Inferior parietal cortex (tissue), 1 donor: ENCODE measurements around the gene LYAR.

Experiments
- DNase-seq: peaks from one replicate; pipeline ENCODE4 v3.0.0-alpha.2; 2016; ENCODE audit errors: extremely low spot score

LYAR gene

GRCh38 chr4:4316150-4316495, 26.2 kb upstream of the LYAR start:
- no peak for DNase-seq

- no peak for DNase-seq
Measured at GRCh38 chr4:4315461-4316149, 25.7 kb upstream of the LYAR start.

- DNase-seq = no peak
Measured at GRCh38 chr4:4311193-4311592, 21.2 kb upstream of the LYAR start.

- DNase-seq = no peak
Measured at GRCh38 chr4:4308800-4309441, 19.0 kb upstream of the LYAR start.

DNA sequence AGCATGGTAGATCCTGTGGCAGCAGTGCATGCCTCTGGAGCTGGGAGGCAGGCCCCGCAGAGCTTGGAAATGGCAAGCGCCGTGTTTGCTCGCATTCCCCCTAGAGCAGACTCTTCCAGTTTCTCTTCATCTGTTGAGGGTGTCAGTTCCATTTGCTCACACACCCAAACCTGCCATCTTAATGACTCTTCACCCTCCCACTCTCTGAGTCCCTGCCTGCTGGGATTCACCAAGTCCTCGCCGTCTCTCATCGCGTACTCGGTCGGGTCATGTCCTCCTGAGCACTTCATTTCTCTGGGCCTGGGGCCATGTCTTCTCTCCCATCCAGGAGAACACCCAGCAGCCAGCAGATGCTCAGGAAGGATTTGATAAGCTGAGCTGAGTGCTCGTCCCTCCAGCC, 17.0 kb upstream of the LYAR start:
- no peak for DNase-seq

DNA sequence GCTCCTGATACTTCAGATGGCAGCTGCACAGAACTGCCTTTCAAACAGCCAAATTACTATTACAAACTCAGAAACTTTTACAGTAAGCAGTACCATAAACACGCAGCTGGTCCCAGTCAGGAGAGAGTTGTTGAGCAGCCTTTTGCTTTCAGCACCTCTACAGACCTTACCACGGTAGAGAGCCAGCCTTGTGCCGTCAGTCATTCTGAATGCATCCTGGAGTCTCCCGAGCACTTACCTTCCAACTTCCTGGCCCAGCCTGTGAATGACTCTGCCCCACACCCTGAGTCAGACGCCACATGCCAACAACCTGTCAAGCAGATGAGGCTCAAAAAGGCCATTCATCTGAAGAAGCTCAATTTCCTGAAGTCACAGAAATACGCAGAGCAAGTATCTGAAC, 12.5 kb upstream of the LYAR start:
- no peak for DNase-seq

DNA sequence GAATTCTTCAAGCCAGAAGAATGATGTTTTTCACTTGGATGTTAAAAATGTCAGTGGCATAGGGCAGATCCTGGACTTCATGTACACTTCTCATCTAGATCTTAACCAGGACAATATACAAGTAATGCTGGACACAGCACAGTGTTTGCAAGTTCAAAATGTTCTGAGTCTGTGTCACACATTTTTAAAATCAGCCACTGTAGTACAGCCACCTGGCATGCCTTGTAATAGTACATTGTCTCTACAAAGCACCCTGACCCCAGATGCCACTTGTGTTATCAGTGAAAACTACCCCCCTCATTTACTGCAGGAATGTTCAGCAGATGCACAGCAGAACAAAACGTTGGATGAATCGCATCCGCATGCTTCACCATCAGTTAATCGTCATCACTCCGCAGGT, 12.0 kb upstream of the LYAR start:
- DNase-seq = no peak

GRCh38 chr4:4299006-4299405, 9.1 kb upstream of the LYAR start:
- DNase-seq = no peak

GRCh38 chr4:4296283-4296846, 6.4 kb upstream of the LYAR start:
- DNase-seq = no peak

GRCh38 chr4:4293279-4293678, 3.3 kb upstream of the LYAR start:
- DNase-seq = no peak

DNA sequence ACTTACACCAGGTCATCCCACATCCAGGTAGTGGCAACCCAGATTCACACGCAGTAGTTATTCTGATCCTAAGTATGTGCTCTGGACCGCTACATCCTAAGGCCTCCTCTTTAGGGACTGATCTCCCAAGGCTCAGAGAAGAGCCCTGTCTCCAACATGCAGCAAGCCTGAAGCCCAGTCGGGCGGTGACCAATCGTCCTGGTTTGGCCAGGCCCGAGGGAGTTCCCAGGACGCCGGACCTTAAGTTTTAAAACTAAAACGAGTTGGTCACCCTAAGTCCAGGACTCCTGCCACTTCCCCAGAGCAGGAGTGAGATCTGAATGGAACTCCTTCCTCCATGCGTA, 385 bp downstream of the LYAR start:
- no peak for DNase-seq

GRCh38 chr4:4289055-4289454, 899 bp downstream of the LYAR start:
- DNase-seq = no peak

- DNase-seq = no peak
Measured at GRCh38 chr4:4288098-4288497, 1.9 kb downstream of the LYAR start.

- DNase-seq = no peak
Measured at GRCh38 chr4:4284827-4285618, 4.9 kb downstream of the LYAR start.

DNA sequence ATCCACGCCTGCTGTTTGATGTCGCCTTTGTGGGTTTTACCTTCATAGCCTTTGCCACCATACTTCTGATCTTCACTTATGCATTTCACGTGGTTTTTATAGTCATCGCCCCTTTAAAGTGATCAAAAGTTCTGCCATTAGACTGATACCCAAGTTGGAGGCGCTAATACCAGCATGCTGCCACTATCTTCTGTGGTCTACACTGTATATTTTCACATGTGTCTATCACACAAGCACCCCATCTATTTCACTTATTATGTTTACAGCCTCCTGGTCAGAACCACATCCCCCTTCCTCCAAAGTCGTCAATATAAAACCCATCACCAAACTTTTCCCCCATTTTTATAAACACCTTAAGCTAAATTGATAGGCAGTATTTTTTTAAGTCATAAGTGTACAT, 8.2 kb downstream of the LYAR start:
- no peak for DNase-seq

DNA sequence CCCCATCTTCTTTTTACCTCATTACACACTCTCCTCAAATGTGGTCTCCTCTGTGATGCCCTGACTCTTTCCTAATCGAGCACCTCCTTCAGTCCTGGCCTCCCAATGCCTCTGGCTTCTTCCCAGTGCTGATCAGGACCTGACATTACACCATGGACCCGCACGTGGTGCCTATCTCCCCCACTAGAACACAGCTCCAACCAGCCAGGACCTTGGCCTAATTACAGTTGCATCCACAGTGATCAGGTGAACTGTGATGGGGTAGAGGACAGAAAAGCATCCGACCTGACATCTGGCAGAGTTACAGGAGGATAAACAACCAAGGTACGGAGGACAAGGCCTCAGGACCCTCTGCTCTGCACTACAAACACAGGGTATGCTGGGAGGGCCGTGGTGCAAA, 12.4 kb downstream of the LYAR start:
- no peak for DNase-seq

DNA sequence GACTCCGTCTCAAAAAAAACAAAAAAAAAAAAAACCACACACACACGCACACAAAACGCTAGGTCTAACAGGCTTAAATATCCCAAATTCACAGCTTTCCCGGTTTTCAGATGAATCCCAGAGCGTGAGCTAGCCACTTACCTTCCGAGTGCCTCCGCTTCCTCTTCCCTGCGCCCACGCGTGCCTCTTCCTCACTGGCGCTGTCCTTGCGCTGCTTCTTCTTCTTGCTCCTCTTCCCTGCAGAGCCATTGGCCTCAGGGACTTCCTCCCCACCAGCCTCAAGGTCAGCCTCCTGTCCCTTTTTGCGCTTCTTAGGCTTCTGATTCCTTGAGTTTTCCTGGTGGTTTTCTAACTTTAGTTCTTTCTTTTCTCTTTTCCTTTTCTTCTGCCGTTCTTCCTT, 15.7 kb downstream of the LYAR start:
- DNase-seq = no peak

DNA sequence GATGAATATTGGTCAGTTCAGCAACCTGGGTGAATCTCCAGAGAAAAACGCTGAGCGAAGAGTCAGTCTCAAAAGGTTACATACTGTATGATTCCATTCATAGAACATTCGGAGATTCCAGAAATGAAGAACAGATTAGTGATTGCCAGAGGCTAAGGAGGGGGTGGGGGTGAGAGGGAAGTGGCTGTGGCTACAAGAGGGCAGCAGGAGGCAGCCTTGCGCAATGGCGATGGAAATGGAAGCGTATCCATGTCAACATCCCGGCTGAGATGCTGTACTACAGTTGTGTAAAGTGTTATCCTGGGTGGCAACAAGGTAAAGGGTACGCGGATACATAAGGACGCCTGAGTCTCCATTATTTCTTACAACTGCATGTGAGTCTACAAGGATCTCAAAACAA, 18.0 kb downstream of the LYAR start:
- no peak for DNase-seq

GRCh38 chr4:4270529-4270928, 19.4 kb downstream of the LYAR start:
- no peak for DNase-seq

- no peak for DNase-seq
Measured at GRCh38 chr4:4269856-4270255, 20.1 kb downstream of the LYAR start.

DNA sequence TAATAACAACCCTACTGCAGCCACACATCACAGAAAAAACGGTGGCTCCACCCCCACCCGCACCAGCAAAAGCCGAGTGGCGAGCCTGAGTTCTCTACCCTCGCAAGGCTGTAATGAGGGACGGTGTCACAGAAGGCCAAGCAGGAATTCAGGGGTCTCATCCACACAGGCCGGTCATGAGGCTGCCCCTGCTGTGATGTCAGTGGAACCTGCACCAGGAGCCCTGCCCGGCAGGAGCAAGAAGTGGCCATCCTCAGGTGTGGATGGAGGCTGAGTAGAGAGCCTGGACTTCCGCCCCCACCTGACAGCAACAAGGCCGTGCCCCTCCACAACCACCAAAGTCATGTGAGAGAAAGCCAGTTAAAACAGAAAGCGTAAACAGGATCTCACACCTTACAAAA, 20.6 kb downstream of the LYAR start:
- DNase-seq = no peak

GRCh38 chr4:4268776-4269175, 21.2 kb downstream of the LYAR start:
- no peak for DNase-seq

GRCh38 chr4:4267981-4268380, 22.0 kb downstream of the LYAR start:
- DNase-seq = no peak
